Testis (tissue), 2 donors: Measurements from ENCODE around the gene SOBP.

ENCODE experiments used
- CTCF ChIP-seq, 3 experiments: fragments of 450-650 bp in 2 of 3; fragments of 200-600 bp in 1 of 3; sonication (generic) in 1 of 3; IDR thresholded peaks; one replicate each; pipeline ENCODE4 v1.5.1; 2016 to 2019; ENCODE audit warnings: antibody characterized with exemption in 3 of 3, mild to moderate bottlenecking in 2 of 3, moderate library complexity in 1 of 3
- POLR2A ChIP-seq: fragments of 450-650 bp; IDR thresholded peaks from one replicate; pipeline ENCODE4 v1.6.1; 2017; ENCODE audit warnings: antibody characterized with exemption, mild to moderate bottlenecking, moderate library complexity

DNA sequence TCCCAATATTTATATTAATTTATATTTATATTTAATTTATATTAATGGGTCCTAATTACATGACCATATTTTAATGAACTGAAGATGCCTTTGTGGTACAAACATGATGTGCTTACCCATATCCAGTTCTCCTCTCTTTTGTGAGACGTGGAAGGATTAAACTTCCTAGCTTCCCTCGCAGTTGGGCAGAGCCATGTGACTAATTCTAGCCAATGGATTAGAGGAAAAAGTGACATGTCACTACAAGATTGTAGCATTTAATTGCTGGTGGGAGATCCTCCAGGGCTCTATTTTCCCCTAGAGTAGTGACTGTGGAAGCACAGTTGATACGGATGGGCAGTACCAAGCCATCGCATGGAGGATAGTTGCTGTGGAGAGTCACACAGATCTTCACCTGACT lies 4.8 kb upstream of the SOBP start:
- TF ChIP-seq CTCF (IDR thresholded peaks at IDR 0.05) (no peak), POLR2A (no peak)
